BJ (cell line): ENCODE measurements around the gene OR2A25. TPM values are rescaled to one million over a fixed set of nuclear protein-coding genes. Genes with fewer than 3 reads are reported as not detected.

Experiments used
- CTCF ChIA-PET: fragments of 350-600 bp; formaldehyde crosslinking; extraction: SDS; loops from one replicate; lab custom pipeline; 2021; ENCODE audit warnings: antibody characterized with exemption, inconsistent platforms; lab: Yijun Ruan, JAX
- POLR2A ChIA-PET: fragments of 300-600 bp; sonication (Branson Sonifier 250); formaldehyde crosslinking; extraction: SDS; loops from one replicate; lab custom pipeline; 2021; ENCODE audit warnings: antibody characterized with exemption; lab: Charles Lee
- DNase-seq: peaks from one replicate; pipeline ENCODE4 v3.0.0-alpha.2; 2011; ENCODE audit warnings: low read depth
- H3K27me3 ChIP-seq: 2 replicates; pipeline ENCODE4 v1.6.0; 2011; ENCODE audit warnings: low read length; ENCODE audit not compliant: control insufficient read depth, insufficient read depth
- H3K36me3 ChIP-seq: 2 replicates; pipeline ENCODE4 v1.5.1; 2011; ENCODE audit warnings: low read length; ENCODE audit not compliant: control insufficient read depth, insufficient read depth
- H3K4me3 ChIP-seq: 2 replicates; pipeline ENCODE4 v1.5.1; 2011; ENCODE audit warnings: low read depth, mild to moderate bottlenecking, control low read depth, low read length
- CTCF ChIP-seq: IDR thresholded peaks from 2 replicates; pipeline ENCODE4 v1.5.1; 2011; ENCODE audit warnings: low read depth, mild to moderate bottlenecking, control low read depth, inconsistent platforms, low read length, moderate library complexity; ENCODE audit not compliant: insufficient read depth
- polyA plus RNA-seq: library from polyadenylated mRNA; depleted of rRNA; stranded (reverse); fragments of >200 nt; gene quantifications from 2 replicates; pipeline ENCODE4 v1.2.3, GENCODE V29; 2011

Gene OR2A25
- polyA plus RNA-seq, 1 experiment, result not detected

- Histone ChIP-seq H3K36me3 (no peaks in the 10 kb centered on the region), H3K4me3 (no peak overlapping the region), H3K27me3 (no peaks in the 10 kb centered on the region)
- DNase-seq, result no peak
- POLR2A ChIA-PET, result no interaction called here
- CTCF ChIA-PET, result interaction anchor here (0.6 kb wide), 1 partner anchor 1685 kb away, joined by 3 read pairs; no protein-coding TSS in a partner anchor
- no peak for TF ChIP-seq CTCF
These were observed 342 bp downstream of the OR2A25 start for GRCh38 chr7:144069953-144070352.

- Histone ChIP-seq H3K36me3 (no peaks in the 10 kb centered on the region), H3K4me3 (no peak overlapping the region), H3K27me3 (no peaks in the 10 kb centered on the region)
- DNase-seq, result no peak
- POLR2A ChIA-PET, result no interaction called here
- CTCF ChIA-PET, result no interaction called here
- TF ChIP-seq CTCF, result no peak
These were observed 4.8 kb downstream of the OR2A25 start for GRCh38 chr7:144074374-144074773.

GRCh38 chr7:144085978-144086377, 16.4 kb downstream of the OR2A25 start, which contains the start of gene OR2A12:
TSS of gene OR2A12 (plus strand) at chr7:144086278. CDS start at chr7:144095108, 8,830 bp downstream.
- Histone ChIP-seq H3K27me3 (no peaks in the 10 kb centered on the region), H3K36me3 (no peaks in the 10 kb centered on the region), H3K4me3 (no peak within 1 kb of the TSS)
- DNase-seq, result no peak
- POLR2A ChIA-PET, result no interaction called here
- TF ChIP-seq CTCF, result no peak
- CTCF ChIA-PET, result no interaction called here

GRCh38 chr7:144086730-144087129, 17.1 kb downstream of the OR2A25 start:
- H3K27me3 ChIP-seq, result no peaks in the 10 kb centered on the region
- H3K36me3 ChIP-seq, result no peaks in the 10 kb centered on the region
- no peak for DNase-seq
- TF ChIP-seq CTCF, result no peak
- H3K4me3 ChIP-seq, result no peak overlapping the region
- CTCF ChIA-PET, result interaction anchor here (0.6 kb wide), 1 partner anchor 394 kb away, joined by 3 read pairs; no protein-coding TSS in a partner anchor
- POLR2A ChIA-PET, result no interaction called here

GRCh38 chr7:144087230-144087629, 17.6 kb downstream of the OR2A25 start:
- Histone ChIP-seq H3K36me3 (no peaks in the 10 kb centered on the region), H3K27me3 (no peaks in the 10 kb centered on the region), H3K4me3 (no peak overlapping the region)
- ChIA-PET CTCF (no interaction called here), POLR2A (no interaction called here)
- DNase-seq, result no peak
- no peak for TF ChIP-seq CTCF
